ENCODE measurements around the gene ATOH7.

The ATOH7 gene

DNA sequence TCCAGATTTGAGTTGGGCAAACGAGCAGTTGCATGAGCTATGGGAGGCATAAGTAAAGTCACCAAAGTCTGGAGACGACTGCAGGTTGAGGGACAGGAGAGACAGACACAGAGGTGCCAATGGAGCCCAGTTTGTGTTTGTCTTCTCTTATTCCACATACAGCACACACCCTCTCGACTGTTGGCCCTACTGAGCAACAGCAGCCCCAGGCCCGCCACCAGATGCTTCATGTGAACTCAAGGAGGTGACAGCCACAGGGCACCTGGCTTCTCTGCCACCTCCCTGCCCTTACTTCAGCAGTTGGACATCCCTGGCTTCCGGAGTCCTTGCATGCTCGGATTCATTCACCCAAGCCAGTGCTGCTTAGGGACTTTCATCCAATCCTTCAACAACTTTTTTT, 6.5 kb upstream of the ATOH7 start:
- ChIA-PET CTCF (interaction anchor here (0.8 kb wide), 1 partner anchor 25 kb away, joined by 3 read pairs; no protein-coding TSS in a partner anchor), POLR2A (no interaction called here)
- DNase-seq (ENCODE audit: low read depth, low spot score): no peak
- TF ChIP-seq, protein P1, sequence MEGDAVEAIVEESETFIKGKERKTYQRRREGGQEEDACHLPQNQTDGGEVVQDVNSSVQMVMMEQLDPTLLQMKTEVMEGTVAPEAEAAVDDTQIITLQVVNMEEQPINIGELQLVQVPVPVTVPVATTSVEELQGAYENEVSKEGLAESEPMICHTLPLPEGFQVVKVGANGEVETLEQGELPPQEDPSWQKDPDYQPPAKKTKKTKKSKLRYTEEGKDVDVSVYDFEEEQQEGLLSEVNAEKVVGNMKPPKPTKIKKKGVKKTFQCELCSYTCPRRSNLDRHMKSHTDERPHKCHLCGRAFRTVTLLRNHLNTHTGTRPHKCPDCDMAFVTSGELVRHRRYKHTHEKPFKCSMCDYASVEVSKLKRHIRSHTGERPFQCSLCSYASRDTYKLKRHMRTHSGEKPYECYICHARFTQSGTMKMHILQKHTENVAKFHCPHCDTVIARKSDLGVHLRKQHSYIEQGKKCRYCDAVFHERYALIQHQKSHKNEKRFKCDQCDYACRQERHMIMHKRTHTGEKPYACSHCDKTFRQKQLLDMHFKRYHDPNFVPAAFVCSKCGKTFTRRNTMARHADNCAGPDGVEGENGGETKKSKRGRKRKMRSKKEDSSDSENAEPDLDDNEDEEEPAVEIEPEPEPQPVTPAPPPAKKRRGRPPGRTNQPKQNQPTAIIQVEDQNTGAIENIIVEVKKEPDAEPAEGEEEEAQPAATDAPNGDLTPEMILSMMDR (IDR thresholded peaks at IDR 0.05; ENCODE audit: insufficient read depth, low read length, missing control alignments): no peak
- no peak overlapping the region for H3K4me3 ChIP-seq (ENCODE audit: low read depth, low read length)

DNA sequence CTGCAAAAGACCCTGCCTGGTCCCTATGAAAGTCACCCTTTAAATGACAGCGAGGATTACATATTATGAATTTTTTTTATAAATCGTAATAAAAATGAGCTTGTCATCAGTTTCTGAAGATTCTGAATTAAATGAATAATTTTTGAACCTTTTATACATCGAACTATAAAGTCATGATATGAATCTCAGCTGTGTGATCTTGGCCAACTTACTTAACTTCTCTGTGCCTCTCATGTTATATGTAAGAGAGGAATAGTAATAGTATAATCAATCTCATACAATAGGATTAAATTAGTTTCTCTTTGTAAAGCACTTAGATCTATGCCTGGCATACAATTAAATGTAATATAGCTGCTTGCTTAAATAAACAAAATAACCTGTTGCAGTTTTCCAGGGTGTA, 5.3 kb upstream of the ATOH7 start:
- ChIA-PET POLR2A (no interaction called here), CTCF (interaction anchor here (0.9 to 2.1 kb wide), 2 partner anchors 24 to 63 kb away, joined by 3 to 12 read pairs; no protein-coding TSS in a partner anchor)
- TF ChIP-seq, protein P1 (IDR thresholded peaks at IDR 0.05; ENCODE audit: insufficient read depth, low read length, missing control alignments): no peak
- DNase-seq (ENCODE audit: low read depth, low spot score): no peak
- no peak overlapping the region for H3K4me3 ChIP-seq (ENCODE audit: low read depth, low read length)

DNA sequence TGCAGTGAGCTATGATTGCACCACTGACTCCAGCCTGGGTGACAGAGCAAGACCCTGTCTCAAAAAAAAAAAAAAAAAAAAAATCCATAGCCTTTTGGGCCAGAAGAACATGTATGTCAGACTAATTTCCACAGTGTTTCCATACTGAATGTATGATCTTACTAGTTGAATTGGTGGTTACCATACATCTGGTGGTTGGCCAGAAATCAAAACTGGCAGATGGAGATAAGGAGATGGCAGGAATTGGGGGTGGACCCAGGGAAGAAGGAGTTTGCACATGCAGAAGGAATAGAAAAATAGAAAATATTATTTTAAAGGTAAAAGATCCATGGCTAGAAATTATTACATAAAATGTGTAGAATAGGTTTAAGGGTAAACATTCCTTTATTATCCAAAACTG, 3.7 kb upstream of the ATOH7 start:
- no peak overlapping the region for H3K4me3 ChIP-seq (ENCODE audit: low read depth, low read length)
- POLR2A ChIA-PET: no interaction called here
- TF ChIP-seq, protein P1 (IDR thresholded peaks at IDR 0.05; ENCODE audit: insufficient read depth, low read length, missing control alignments): no peak
- CTCF ChIA-PET: interaction anchor here (2.1 kb wide), 1 partner anchor 23 kb away, joined by 12 read pairs; no protein-coding TSS in a partner anchor
- no peak for DNase-seq (ENCODE audit: low read depth, low spot score)

DNA sequence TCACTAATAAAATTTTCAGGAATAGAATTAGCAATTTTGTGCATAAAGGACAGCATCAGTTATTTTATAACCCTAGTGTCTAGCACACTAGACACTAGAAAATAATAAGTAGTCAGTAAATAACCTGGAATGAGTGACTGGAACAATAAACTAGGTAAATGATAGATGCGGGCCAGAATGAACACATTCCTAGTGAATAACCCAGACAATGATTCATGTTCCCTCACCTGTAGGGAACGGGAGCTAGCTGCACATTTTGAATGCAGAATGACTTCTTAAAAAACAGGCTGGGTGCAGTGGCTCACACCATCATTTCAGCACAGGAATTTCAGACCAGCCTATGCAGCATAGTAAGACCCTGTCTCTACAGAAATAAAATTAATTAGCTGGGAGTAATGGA, 3.2 kb upstream of the ATOH7 start:
- no peak overlapping the region for H3K4me3 ChIP-seq (ENCODE audit: low read depth, low read length)
- DNase-seq (ENCODE audit: low read depth, low spot score): no peak
- TF ChIP-seq, protein P1 (IDR thresholded peaks at IDR 0.05; ENCODE audit: insufficient read depth, low read length, missing control alignments): no peak
- ChIA-PET POLR2A (no interaction called here), CTCF (no interaction called here)

DNA sequence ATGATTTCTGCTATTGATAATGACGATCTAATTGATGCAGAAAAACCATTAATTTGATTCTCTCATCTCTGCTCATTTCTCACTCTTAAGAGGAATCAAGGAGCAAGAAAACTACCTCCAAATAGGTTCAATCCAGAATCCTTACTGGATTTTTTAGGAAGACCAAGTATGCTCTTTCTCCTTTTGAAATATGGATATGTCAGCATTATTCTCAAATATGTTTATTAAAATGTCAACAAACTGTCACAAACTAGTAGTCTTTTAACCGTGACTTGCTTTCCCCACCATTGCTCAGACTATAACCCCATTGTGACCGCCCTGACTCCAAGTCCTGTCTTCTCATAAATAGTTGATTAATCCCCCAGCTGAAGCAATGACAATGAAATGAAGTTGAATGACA, 1.1 kb upstream of the ATOH7 start:
- ChIA-PET POLR2A (no interaction called here), CTCF (no interaction called here)

DNA sequence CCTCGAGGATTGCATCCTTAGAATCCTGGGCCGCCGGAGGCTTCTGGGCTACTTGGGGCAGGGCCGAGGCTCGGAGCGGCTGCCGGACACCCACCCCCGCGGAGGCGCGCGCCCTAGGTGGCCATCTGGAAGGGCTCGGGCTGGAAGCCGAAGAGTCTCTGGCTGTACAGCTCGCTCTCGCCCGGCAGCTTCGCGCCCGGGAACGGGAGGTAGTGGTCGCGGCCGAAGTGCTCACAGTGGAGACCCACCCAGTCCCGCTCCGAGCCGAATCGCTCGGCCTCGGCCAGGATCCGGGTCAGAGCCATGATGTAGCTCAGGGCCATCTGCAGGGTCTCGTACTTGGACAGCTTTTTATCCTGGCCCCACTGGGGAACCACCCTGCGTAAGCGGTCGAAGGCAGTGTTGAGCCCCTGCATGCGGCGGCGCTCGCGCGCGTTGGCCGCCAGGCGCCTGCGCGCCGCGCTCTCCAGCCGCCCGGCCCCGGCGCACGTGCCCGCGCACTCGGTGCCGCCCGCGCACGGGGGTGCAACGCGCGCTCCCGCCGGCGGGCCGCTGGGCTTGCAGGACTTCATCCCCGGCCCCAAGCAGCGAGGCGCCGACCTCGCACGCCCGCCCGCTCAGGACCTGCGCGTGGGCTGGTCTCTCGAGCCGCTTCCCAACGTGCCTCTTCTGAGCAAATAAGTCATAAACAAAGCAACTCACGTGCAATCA, 652 bp downstream of the ATOH7 start:
- ChIA-PET POLR2A (interaction anchor here (1.5 kb wide), 1 partner anchor 100 kb away, joined by 6 read pairs; the partner anchor contains the start of gene HNRNPH3), CTCF (interaction anchor here (0.7 to 3.0 kb wide), 13 partner anchors 10 to 306 kb away, joined by 3 to 24 read pairs (median 4); partner anchors contain the start of gene PBLD)
- peak overlapping the region; percentile 75 for H3K4me3 ChIP-seq (ENCODE audit: low read depth, low read length)
- no peak for DNase-seq (ENCODE audit: low read depth, low spot score)
- TF ChIP-seq, protein P1 (IDR thresholded peaks at IDR 0.05; ENCODE audit: insufficient read depth, low read length, missing control alignments): no peak

More for the DNA sequence above, 1.1 kb upstream of the ATOH7 start:
- H3K4me3 ChIP-seq (ENCODE audit: low read depth, low read length): no peak overlapping the region
- TF ChIP-seq, protein P1 (IDR thresholded peaks at IDR 0.05; ENCODE audit: insufficient read depth, low read length, missing control alignments): no peak
- DNase-seq (ENCODE audit: low read depth, low spot score): no peak

Data from AG04449 (cell line).